Activated CD8-positive, alpha-beta memory T cell treated with anti-CD3 and anti-CD28 coated beads, Interleukin-2, amount 50 U/mL, for 24 hours (primary cell): ENCODE measurements around the gene LCN10.
"Not testable (repeated sequence)": the region's sequence is repeated elsewhere in the genome, so short reads cannot be mapped to it uniquely, and the experiment has no call there.

Experiments
- DNase-seq: peaks from one replicate; pipeline ENCODE4 v3.0.0-alpha.2; 2020; ENCODE audit errors: extremely low read depth

The LCN10 gene

GRCh38 chr9:136742591-136743391 is at the start of gene LCN10:
Gene LCN10 (minus strand): TSS chr9:136742940. CDS start chr9:136742903, 37 bp downstream.
- DNase-seq: no peak

GRCh38 chr9:136791516-136792276 is 49.0 kb upstream of the LCN10 start:
- no peak for DNase-seq

DNA sequence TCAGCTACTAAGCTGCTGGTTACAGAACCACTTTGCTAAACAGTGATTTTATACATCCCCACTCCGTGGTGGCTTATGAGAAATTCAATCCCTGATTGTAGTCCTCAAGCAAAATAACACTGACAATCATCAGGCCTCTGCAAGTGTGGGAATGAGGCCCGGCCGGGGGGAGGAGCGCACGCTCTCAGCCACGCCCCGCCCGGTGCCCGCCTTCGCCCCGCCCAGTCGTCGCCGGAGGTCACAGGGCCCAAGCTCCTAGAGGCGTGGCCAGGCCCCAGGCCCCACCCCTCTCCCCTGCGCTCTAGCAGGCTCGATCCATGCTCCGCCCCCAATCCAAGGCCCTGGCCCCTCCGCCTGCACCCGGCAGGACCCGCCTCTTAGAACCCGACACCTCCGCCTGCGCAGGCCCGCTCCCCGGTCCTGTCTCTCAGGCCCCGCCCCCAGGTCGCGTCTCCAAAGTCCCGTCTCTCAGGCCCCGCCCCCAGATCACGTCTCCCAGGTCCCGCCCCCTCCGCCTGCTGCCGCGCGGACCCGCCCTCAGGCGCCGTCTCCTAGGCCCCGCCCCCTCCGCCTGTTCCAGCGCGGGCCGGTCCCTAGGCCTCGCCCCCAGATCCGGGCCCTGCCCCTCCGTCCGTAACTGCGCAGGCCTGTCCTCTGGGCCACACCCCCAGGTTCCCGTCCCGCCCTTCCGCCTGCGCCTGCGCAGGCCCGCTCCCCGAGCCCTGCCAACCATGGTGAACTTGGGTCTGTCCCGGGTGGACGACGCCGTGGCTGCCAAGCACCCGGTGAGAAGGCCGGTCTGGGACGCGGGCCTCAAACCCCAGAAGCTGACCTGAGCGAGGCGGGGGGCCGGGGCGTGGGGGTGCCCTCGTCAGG is 48.1 kb upstream of the LCN10 start, which contains the start of gene TMEM141:
Gene TMEM141, plus strand, starts transcription at position 705 of the 876 bp plus-strand sequence. Its CDS starts 27 bp downstream, at position 732.
- DNase-seq: peak; percentile 99

- no peak for DNase-seq
These were observed 46.8 kb upstream of the LCN10 start for GRCh38 chr9:136789523-136789937.

- not testable (repeated sequence) for DNase-seq
These were observed 46.1 kb upstream of the LCN10 start for GRCh38 chr9:136788644-136789522.

DNA sequence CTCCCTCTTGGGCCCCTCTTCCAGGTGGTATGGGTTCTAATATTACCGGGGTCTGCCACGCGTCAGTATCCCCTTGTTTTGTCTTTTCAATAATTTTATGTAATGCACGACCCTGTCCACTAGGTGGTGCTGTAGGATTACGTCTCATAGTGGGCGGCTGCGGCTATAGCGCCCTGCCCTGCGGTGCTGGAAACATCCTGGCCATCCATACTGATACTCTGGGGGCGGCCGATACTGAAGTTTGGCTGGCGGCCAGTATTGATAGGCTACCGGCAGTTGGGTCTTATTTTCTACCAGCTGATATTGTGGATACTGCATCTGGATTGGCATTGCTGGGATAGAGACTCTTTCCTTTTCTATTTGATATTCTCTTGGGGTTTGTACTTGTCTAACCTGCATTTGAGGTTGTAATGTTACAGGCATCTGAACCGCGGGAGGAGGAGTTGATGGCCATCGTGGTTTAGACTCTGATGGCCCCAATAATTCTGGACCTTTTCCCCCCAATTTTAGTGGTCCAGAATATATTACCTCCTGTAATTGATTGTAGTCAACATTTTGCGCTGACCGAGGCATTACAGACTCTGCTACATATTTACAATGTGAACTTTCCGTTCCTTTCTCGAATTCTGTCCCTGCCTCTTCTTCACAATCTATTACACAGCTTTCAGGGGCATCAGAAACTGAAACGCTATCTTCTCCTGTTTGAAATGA is 45.1 kb upstream of the LCN10 start:
- peak; percentile 49 for DNase-seq

DNA sequence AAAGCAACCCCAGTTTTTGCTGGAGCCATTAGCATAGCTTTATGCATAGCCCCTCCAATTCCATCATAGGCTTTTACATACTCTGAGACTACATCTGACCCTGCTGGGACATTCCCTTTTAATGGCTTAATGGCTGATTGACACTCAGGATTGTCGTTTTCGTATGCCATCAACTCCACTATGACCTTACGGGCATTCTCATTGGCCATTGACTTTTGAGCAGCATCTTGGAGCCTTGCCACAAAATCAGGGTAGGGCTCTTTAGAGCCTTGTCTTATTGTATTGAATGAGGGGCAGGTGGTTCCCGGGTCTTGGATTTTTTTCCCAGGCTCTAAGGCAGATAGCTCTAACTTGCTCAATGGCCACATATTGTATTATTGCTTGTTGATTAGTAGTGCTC is 44.2 kb upstream of the LCN10 start:
- DNase-seq: not testable (repeated sequence)

DNA sequence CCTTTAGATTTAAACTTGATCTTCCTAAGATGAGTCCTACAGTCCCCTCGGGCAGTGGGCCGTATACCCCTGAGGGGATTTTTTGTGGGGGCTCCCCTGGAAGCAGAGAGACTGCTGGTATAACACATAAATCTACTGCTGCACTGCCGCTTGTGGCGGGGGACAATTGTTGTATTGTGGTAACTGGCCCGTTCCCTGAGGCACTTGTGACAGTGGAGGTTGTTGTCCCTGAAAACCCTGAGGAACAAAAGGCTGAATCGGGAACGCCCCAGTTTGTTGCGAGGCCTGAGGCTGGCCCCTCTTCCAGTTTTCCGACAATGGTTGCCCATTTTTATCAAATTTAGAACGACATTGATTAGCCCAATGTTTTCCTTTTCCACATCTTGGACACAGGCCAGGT is 43.7 kb upstream of the LCN10 start:
- DNase-seq: no peak

DNA sequence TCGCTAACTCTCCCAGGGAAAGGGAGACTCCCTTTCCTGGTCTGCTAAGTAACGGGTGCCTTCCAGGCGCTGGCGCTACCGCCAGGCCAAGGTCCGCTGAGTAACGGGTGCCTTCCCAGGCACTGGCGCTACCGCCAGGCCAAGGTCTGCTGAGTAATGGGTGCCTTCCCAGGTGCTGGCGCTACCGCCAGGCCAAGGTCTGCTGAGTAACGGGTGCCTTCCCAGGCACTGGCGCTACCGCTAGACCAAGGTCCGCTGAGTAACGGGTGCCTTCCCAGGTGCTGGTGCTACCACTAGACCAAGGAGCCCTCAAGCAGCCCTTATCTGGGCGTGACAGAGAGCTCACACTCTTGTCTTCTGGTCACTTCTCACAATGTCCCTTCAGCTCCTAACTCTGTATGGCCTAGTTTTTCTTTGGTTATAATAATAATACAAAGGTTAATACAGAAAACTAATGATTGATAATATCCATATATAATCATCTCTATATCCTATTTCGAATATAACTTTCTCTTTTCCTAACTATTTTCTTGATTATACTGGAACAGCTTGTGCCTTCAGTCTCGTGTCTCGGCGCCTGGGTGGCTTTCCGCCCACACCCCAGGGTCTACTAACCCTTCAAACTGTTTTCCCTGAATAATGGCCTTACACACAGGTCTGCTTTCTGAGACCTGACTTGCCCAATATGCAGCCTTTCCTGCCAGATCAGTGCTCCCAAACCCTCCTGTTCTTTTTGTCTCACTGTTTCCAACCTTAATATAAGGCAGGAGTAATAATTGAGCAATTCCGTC is 43.0 kb upstream of the LCN10 start:
- not testable (repeated sequence) for DNase-seq

DNA sequence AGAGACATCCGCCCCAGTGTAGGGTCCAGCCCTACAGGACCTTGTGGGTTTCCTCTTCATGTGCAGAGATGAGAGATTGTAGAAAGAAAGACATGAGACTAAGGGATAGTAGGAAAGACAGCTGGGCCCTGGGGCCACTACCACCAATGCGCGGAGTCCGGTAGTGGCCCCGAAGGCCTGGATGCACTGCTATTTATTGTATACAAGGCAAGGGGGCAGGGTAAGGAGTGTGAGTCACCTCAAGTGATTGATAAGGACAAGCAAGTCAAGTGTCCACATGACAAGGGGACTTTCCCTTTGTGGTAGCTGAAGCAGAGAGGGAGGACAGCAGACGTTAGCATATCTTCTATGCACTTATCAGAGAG is 42.2 kb upstream of the LCN10 start:
- DNase-seq: no peak

GRCh38 chr9:136784249-136784996 is 41.7 kb upstream of the LCN10 start:
- no peak for DNase-seq

DNA sequence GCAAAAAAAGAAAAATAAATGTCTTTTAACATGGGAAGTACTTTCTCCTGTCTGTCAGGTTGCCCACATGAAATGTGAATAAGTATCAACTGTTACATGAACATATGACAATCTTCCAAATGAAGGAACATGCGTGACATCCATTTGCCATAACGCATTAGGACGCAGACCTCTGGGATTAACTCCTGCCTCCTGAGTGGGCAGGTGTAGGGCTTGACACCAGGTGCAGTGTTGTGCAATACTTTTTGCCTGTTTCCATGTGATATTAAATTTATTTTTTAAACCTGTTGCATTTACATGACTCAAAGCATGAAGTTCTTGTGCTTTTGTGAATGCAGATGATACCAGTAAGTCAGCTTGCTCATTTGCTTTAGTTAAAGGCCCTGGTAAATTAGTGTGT is 39.7 kb upstream of the LCN10 start:
- no peak for DNase-seq

DNA sequence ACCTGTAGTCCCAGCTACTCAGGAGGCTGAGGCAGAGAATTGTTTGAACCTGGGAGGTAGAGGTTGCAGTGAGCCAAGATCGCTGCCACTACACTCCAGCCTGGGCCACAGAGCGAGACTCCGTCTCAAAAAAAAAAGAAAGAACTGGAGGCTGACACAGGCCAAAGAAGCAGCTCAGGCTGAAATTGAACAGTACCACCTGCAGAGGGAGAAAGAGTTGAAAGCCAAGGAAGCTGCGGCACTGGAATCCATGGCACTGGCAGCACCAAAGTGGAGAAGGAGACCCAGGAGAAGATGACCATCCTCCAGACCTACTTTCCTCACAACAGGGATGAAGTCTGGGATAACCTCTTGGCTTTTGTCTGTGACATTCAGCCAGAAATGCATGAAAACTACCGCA is 37.1 kb upstream of the LCN10 start:
- DNase-seq: no peak

- no peak for DNase-seq
These were observed 34.6 kb upstream of the LCN10 start for GRCh38 chr9:136777359-136777758.

- no peak for DNase-seq
These were observed 34.2 kb upstream of the LCN10 start for GRCh38 chr9:136776947-136777346.

- no peak for DNase-seq
These were observed 32.5 kb upstream of the LCN10 start for GRCh38 chr9:136775191-136775590.

- DNase-seq: no peak
These were observed 31.8 kb upstream of the LCN10 start for GRCh38 chr9:136774416-136775045.

DNA sequence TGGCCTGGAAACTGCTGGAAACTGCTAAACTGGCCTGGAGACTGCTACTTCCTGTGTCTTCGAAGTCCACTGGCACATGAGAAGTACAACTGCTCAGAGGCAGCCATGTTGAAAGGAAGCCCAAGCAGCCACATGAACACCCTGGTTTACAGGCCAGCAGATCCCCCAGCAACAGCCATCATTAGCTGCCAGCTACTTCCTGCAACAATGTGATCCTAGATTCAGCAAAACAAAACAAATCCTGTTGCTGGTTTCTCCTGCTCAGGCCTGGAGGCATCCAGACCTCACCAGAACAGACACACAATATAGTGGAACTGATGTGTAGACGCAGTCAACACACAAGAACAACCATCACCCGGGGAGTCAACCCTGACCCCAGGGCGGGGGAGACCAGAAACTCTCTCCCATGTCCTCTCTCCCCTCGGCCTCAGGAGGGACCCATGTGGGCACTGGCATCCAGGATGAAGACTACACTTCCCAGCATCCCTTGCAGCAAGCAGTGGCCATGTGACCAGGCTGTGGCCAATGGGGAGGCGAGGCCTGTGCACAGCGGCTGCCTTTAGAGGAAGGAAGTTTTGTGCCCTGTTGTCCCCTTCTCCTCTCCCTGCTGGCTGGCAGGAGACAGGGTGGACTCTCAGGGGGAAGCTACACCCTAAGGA is 30.8 kb upstream of the LCN10 start:
- no peak for DNase-seq
